Colonic mucosa (tissue), 4 donors: ENCODE measurements around the gene SLC22A16. TPM values are rescaled to one million over a fixed set of nuclear protein-coding genes. Genes with fewer than 3 reads are reported as not detected.

ENCODE experiments used
- DNase-seq: peaks from one replicate; pipeline ENCODE4 v3.0.0-alpha.2; 2020
- H3K27ac ChIP-seq: fragments of 200-600 bp; one replicate; pipeline ENCODE4 v1.8.0; 2021
- H3K27me3 ChIP-seq: fragments of 200-600 bp; one replicate; pipeline ENCODE4 v1.8.0; 2021
- H3K36me3 ChIP-seq: fragments of 200-600 bp; one replicate; pipeline ENCODE4 v1.8.0; 2021
- H3K4me1 ChIP-seq: fragments of 200-600 bp; one replicate; pipeline ENCODE4 v1.8.0; 2021; ENCODE audit warnings: mild to moderate bottlenecking
- H3K4me3 ChIP-seq: fragments of 200-600 bp; one replicate; pipeline ENCODE4 v1.8.0; 2021
- H3K9ac ChIP-seq, 2 donors: one replicate each; pipeline ENCODE4 v1.7.0; 2013; ENCODE audit warnings: control low read depth in 2 of 2, low read depth in 2 of 2, low read length in 2 of 2
- H3K9me3 ChIP-seq: fragments of 200-600 bp; one replicate; pipeline ENCODE4 v1.8.0; 2021
- intact Hi-C: fragments of 100-400 bp; cut with DNase I; formaldehyde crosslinking; loops from one replicate; pipeline ENCODE4 v1.14.1; 2022
- total RNA-seq, 2 donors: library from RNA; stranded (reverse); fragmentation: NEBNext Ultra II Directional in 1 of 2; extraction: Animal tissue kit (Norgen Biotek cat#: 25700) in 1 of 2; gene quantifications; one replicate each; pipeline ENCODE4 v1.2.1, GENCODE V29; 2021
- TF ChIP-seq, protein P1 (sequence below): fragments of 200-600 bp; IDR thresholded peaks from one replicate; pipeline ENCODE4 v1.8.0; 2022; ENCODE audit warnings: antibody characterized with exemption, mild to moderate bottlenecking
- donor health status: healthy.
- donor health status: DM: no; HTN: no; CAD: no.
- donor health status: DM: no; HTN: no; CAD: no.

The SLC22A16 gene
- total RNA-seq, 2 donors from 2014 or later, result 1.1 TPM; not detected in 1

DNA sequence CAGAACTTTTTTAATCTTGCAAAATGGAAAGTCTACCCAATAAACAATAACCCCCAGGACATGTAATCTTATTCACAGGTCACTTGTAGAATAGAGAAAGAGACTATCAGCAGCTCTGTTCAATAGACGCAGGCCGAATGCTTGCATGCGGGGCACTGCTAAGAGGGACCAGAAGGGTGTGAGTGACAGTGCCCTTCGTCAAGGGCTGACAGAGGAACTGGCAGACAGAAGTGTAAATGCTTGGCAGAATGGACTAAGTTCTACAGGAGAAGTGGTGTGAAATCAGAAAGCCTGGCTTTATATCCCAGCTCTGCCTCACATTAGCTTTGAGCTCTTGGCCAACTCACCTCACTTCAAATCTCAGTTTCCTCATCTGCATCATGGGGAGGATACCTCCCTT, 82.0 kb downstream of the SLC22A16 start:
- H3K36me3 ChIP-seq, result no peaks in the 10 kb centered on the region
- H3K27ac ChIP-seq, result no peak overlapping the region
- H3K27me3 ChIP-seq, result no peaks in the 10 kb centered on the region
- no peak for DNase-seq
- no peak overlapping the region for H3K4me3 ChIP-seq
- intact Hi-C loops, result loop anchor here (5.0 kb wide), 2 partner anchors 217 to 687 kb away; partner anchors contain the start of gene WASF1
- no peaks in the 10 kb centered on the region for H3K4me1 ChIP-seq
- H3K9ac ChIP-seq, result no peak overlapping the region
- no peaks in the 10 kb centered on the region for H3K9me3 ChIP-seq
- TF ChIP-seq, protein P1, sequence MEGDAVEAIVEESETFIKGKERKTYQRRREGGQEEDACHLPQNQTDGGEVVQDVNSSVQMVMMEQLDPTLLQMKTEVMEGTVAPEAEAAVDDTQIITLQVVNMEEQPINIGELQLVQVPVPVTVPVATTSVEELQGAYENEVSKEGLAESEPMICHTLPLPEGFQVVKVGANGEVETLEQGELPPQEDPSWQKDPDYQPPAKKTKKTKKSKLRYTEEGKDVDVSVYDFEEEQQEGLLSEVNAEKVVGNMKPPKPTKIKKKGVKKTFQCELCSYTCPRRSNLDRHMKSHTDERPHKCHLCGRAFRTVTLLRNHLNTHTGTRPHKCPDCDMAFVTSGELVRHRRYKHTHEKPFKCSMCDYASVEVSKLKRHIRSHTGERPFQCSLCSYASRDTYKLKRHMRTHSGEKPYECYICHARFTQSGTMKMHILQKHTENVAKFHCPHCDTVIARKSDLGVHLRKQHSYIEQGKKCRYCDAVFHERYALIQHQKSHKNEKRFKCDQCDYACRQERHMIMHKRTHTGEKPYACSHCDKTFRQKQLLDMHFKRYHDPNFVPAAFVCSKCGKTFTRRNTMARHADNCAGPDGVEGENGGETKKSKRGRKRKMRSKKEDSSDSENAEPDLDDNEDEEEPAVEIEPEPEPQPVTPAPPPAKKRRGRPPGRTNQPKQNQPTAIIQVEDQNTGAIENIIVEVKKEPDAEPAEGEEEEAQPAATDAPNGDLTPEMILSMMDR, result no peak

- no peaks in the 10 kb centered on the region for H3K9me3 ChIP-seq
- TF ChIP-seq, protein P1, result no peak
- H3K36me3 ChIP-seq, result no peaks in the 10 kb centered on the region
- intact Hi-C loops, result loop anchor here (5.0 kb wide), 2 partner anchors 215 to 685 kb away; partner anchors contain the start of gene WASF1
- no peak overlapping the region for H3K4me3 ChIP-seq
- H3K27me3 ChIP-seq, result no peaks in the 10 kb centered on the region
- no peak overlapping the region for H3K9ac ChIP-seq
- no peak for DNase-seq
- no peak overlapping the region for H3K27ac ChIP-seq
- no peaks in the 10 kb centered on the region for H3K4me1 ChIP-seq
These were observed 83.7 kb downstream of the SLC22A16 start for GRCh38 chr6:110392727-110393126.

DNA sequence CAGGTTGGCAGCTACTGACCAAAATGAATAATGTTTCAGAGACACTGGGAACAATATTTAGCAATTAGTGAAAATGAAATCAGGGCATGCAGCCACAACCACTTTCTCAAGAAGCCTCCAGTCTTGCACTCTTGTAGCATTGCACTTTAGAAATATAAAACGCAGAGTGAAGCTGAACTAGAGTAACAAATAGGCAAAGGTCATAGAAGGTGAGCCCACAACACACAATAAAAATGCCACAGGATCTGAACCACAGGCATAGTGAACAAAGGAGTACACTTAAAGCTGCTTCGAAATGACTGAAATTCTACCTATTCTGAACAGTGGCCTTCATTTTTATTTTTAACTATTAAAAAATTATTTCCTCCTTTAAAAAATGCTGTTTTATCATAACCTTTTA, 86.0 kb downstream of the SLC22A16 start:
- no peak for DNase-seq
- TF ChIP-seq, protein P1, result no peak
- intact Hi-C loops, result loop anchor here (5.0 kb wide), 2 partner anchors 213 to 683 kb away; partner anchors contain the start of gene WASF1
- Histone ChIP-seq H3K4me1 (no peaks in the 10 kb centered on the region), H3K4me3 (no peak overlapping the region), H3K27me3 (no peaks in the 10 kb centered on the region), H3K9ac (no peak overlapping the region), H3K9me3 (no peaks in the 10 kb centered on the region), H3K36me3 (no peaks in the 10 kb centered on the region), H3K27ac (no peak overlapping the region)

DNA sequence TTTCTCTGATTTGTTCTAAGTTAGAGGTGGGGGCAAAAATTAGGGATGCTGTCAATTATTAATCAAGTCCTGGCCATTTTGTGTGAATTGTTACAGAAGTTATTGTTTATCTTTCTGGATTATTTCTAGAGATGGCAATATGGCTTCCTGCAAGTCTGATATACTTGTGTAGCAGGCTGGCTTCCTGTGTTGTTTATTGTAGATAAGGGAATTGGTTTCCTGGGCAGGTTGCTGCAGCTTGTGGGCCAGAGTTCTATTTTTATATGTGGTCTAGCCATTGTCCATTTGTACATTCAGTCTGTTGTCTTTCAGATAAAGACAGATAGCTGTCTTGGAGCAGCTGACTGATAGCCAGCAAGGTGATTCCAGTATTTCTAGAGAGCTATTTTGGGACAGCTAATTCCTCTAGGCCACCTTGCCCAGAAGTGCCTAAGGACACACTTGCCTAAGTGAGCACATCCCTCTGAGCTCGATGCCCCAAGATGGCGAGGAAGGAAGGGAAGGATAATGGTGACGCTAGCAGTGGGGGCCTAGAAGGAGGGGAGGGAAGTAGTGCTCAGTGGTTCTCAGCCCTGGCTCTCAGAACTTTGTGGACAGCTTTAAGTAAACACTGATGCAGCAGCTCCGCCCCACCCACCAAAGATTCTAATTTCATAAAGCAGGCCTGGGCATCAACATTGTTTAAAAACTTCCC, 86.6 kb downstream of the SLC22A16 start:
- no peaks in the 10 kb centered on the region for H3K4me1 ChIP-seq
- no peaks in the 10 kb centered on the region for H3K27me3 ChIP-seq
- no peak overlapping the region for H3K27ac ChIP-seq
- no peaks in the 10 kb centered on the region for H3K36me3 ChIP-seq
- DNase-seq, result no peak
- TF ChIP-seq, protein P1, result no peak
- intact Hi-C loops, result loop anchor here (5.0 kb wide), 2 partner anchors 213 to 683 kb away; partner anchors contain the start of gene WASF1
- H3K4me3 ChIP-seq, result no peak overlapping the region
- H3K9ac ChIP-seq, result no peak overlapping the region
- no peaks in the 10 kb centered on the region for H3K9me3 ChIP-seq

DNA sequence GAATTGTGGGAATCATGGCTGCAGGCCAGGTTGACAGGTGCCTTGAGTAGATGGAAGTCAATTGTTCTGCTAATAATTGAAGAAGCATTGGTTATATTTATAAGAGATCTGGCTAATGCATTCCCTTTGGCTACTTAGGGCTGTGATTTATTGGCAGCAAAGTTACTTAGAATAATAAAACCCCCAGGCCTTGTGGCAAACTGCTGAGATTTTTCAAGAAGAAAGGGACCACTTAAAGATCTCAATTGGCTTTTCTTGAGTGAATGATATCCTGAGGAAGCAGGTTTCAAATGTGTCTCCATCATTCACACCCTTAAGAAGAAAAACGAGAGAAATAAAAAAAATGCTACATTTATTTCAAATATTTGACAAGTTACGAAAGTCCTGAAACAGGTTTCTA, 88.4 kb downstream of the SLC22A16 start:
- Histone ChIP-seq H3K9me3 (no peaks in the 10 kb centered on the region), H3K4me3 (no peak overlapping the region), H3K27me3 (no peaks in the 10 kb centered on the region), H3K27ac (no peak overlapping the region), H3K36me3 (no peaks in the 10 kb centered on the region), H3K9ac (no peak overlapping the region), H3K4me1 (no peaks in the 10 kb centered on the region)
- intact Hi-C loops, result no loop called here
- DNase-seq, result no peak
- TF ChIP-seq, protein P1, result no peak
